Hypothalamus (tissue), 51 donors: ENCODE results near the gene POLR2F.

Experiments used
- DNase-seq, 51 donors: peaks; one replicate each; lab custom pipeline; 2025; lab: John Stamatoyannopoulos, UW

Gene POLR2F

GRCh38 chr22:37953437-37954179 is at the start of gene POLR2F, which contains the start of gene C22orf23:
TSS of gene POLR2F (plus strand) at chr22:37953699. CDS start at chr22:37953788, 89 bp downstream.
TSS of gene C22orf23 (minus strand) at chr22:37953601. CDS start at chr22:37953149, 452 bp downstream.
- peak; percentile 57 to 95 (median 86) for DNase-seq

GRCh38 chr22:37904572-37905533 is 48.6 kb upstream of the POLR2F start:
- peak in 31 of 51 donors; percentile 17 to 80 (median 45) for DNase-seq

GRCh38 chr22:37905534-37906363 is 47.8 kb upstream of the POLR2F start, which contains the start of gene MICALL1:
TSS of gene MICALL1 (plus strand) at chr22:37906297. CDS start at chr22:37906423, 126 bp downstream.
- DNase-seq, result peak in 25 of 51 donors; percentile 18 to 73 (median 38)

GRCh38 chr22:37906364-37907008 is 47.0 kb upstream of the POLR2F start:
- DNase-seq, result peak in 6 of 51 donors; percentile 10 to 35 (median 29)

GRCh38 chr22:37907036-37907954 is 46.2 kb upstream of the POLR2F start:
- no peak for DNase-seq

GRCh38 chr22:37909766-37910165 is 43.7 kb upstream of the POLR2F start:
- no peak for DNase-seq

- DNase-seq, result peak in 6 of 51 donors; percentile 13 to 31 (median 20)
Measured at GRCh38 chr22:37910890-37911672, 42.4 kb upstream of the POLR2F start.

GRCh38 chr22:37911697-37912096 is 41.8 kb upstream of the POLR2F start:
- DNase-seq, result no peak

GRCh38 chr22:37912171-37912570 is 41.3 kb upstream of the POLR2F start:
- no peak for DNase-seq

- no peak for DNase-seq
Measured at GRCh38 chr22:37913233-37913721, 40.2 kb upstream of the POLR2F start.

- DNase-seq, result no peak
Measured at GRCh38 chr22:37916311-37916710, 37.2 kb upstream of the POLR2F start.

- DNase-seq, result no peak
Measured at GRCh38 chr22:37917874-37918548, 35.5 kb upstream of the POLR2F start.

- no peak for DNase-seq
Measured at GRCh38 chr22:37918580-37919270, 34.8 kb upstream of the POLR2F start.

- no peak for DNase-seq
Measured at GRCh38 chr22:37920126-37920525, 33.4 kb upstream of the POLR2F start.

- no peak for DNase-seq
Measured at GRCh38 chr22:37922191-37922590, 31.3 kb upstream of the POLR2F start.

- DNase-seq, result no peak
Measured at GRCh38 chr22:37923927-37924326, 29.6 kb upstream of the POLR2F start.
